ENCODE results near the gene SLAMF9.
"Not testable (repeated sequence)": the region's sequence is repeated elsewhere in the genome, so short reads cannot be mapped to it uniquely, and the experiment has no call there.

SLAMF9 gene

GRCh38 chr1:159920202-159920601 lies 33.8 kb downstream of the SLAMF9 start:
- no peak for DNase-seq

DNA sequence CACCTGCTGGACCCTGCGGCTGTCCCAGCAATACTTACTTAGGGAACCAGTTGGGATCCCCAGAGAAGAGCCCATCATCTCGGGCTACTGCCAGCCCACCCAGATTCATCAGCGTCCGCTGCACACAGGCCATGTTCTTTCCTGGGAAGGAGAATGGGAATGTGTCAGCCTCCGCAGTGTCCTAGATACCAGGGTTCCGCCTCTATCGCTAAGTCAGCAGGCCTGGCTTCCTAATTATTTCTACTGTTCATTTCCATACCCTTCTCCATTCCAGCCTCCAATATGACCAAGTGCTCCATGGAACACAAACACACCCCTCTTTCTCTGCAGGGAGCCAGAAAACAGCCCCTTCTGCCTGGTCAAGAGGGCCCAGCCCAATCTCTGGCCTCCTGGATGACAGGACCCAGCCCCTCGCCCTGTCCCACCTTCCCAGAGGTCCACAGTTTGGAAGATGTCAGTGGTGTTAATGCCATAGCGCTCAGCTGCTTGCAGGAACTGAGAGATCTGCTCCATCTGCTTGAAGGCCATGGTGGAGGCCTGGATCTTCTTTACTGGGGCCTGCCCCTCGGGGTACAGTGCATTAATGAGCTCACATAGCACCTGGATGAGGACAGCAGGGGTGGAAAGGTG lies 34.7 kb downstream of the SLAMF9 start:
- no peak for DNase-seq

DNA sequence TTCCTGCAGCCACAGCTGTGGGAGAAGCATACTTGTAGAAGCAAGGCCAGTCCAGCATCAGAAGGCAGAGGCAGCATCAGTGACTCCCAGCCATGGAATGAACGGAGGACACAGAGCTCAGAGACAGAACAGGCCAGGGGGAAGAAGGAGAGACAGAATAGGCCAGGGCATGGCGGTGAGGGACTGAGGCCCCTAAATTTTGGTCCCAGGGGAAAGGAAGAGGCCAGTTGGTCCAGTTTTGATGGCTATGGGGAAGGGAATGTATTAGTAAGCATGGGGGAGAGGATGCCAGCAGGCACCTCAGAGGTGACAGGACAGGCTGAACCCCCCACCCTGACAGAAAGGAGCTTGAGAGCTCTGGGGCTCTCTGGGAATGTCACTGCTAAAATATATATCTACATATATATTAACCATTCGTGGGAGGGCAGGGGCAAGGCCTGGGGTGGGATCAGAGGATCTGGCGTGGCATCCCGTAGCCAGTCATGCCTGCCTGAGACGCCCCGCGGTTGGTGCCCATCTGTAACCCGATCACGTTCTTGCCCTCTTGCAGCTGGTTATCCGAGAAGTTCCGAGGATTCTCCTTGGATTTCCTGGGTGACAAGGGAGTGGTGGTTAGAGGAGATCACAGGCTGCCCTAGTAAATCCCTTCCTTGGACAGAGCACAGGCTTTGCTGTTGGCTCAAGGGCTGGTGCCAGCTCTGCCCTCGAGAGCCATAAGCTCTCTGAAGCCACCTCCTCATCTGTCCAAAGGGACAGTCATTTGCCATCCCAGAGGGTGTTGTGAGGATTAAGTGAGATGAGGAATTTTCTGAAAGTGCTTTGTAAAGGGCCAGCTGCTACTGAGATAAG lies 35.5 kb downstream of the SLAMF9 start:
- DNase-seq = no peak

- no peak for DNase-seq
Measured at GRCh38 chr1:159917533-159918351, 36.3 kb downstream of the SLAMF9 start.

GRCh38 chr1:159916242-159917051 lies 37.6 kb downstream of the SLAMF9 start:
- DNase-seq = peak in 1 of 2 experiments; percentile 31

DNA sequence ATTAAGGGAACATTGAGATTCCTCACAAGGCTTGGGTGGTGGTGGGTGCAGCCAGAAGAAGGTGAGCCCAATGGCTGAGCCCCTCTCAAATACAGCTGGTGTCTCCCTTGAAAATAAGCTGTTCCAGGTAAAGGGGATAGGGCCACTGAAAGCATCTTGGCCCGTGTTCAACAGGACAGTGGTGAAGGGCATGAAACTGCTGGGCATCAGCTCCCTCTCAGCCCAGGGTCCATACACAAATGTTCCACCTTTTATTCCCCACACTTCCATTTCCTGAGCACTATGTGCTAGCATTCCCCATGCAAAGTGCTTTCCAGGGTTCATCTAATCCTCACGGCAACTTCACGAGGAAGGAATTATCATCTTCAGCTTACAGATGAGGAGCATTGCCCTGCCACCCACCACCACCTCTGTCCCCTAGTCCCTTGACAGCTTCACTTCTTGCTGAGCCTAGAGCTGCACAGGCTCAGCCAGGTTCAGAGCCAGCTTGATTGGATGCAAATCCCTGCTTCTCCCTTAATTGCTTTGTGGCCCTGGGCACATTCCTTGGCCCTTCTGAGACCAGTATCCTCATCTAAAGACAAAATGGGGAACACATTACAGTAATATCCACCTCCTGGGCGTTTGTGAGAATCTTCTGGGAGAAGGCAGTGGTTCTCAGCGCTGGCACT lies 38.3 kb downstream of the SLAMF9 start:
- DNase-seq = no peak

- no peak for DNase-seq
Measured at GRCh38 chr1:159914252-159915018, 39.6 kb downstream of the SLAMF9 start.

GRCh38 chr1:159913451-159914192 lies 40.4 kb downstream of the SLAMF9 start:
- DNase-seq = no peak

DNA sequence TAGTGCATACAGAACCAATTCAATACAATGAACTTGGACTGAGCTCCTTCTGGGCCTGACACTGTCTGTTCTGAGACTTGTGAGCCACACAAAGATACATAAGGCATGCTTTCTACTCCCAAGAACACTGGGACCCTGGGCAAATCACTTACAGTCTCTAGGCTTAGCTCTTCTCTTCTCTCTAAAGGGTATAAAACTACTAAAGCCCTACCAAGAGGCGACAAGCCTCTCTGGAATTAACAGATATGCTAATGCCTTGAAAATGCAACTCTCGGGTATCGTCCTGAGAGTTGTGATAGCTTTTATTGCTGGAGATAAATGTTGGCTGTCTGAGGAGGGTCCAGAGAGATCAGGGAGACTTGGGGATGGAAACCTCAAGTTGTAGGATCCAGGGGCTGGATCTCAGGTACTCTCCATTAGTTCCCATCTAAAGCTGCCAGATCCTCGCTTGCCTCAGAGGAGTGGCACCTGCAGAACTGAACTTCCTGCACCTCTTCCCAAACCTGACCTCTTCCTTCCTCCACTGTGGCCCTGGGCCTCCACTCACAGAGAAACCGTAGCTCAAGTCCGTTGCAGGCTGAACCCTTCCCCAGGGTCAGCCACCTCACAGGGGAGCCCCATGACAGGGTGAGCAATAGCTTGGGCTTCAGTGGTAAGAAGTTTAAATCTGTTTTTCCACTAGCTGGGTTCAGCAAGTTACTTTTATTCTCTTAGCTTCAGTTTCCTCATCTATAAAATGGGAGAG lies 42.5 kb downstream of the SLAMF9 start:
- no peak for DNase-seq

DNA sequence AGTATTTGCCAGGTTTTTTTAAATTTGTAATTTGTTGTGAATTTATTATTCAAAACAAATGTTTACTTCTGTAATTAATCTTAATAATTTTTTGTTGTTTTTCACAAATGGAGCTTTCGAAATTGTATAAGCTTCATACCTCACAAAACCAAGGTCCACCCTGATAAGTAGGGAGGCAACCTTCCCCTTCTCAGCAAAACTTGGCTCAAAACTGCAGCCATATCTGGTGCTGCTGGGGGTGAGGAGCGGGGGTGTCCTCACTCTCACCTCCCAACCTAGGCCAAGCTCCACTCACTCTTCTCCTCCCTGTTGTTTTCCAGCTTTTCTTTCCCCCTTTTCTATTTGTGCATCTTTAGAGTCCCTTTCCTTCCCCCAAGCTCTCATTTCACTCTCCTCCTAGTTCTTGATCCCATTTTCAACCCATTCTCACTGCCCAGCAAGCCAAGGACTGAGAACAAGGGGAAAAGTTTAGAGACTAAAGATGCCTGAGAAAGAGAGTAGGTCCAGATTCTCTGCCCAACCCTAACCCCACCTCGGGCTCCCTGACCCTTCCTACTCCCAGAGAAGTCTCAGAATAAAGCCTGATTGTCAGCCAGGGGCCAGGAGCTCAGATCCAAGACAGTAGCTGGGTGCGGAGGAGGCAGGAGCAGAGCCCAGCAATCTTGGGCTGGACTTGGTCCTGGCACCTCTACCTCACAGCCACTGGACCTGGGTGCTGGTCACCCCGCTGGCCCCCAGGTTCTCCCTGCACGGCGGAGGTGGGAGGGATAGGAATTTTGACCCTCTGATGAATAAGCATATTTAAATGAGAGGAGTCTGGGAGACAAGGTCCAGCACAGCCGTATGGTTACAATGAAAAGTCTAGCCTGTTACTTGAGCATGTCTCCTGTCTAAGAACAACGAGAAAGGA lies 45.8 kb downstream of the SLAMF9 start:
- no peak for DNase-seq

DNA sequence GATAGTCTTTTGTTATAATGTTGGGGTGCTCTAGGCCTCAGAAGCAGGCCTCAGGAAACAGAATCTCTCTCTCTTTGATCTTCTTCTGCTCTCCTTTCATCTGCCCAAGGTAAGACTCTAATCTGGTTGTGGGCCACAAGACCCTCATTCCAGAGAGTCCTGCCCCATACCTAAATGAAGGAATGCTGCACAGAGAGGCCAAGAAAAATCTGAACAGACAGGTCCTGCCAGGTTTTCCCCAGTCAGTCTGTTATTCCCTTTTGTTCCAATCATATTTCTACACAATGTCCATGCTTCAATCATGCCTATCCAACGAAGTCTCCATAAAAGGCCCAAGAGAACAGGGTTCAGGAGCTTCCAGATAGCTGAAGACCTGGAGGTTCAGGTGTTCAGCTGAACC lies 47.1 kb downstream of the SLAMF9 start:
- no peak for DNase-seq

GRCh38 chr1:159904036-159904435 lies 50.0 kb downstream of the SLAMF9 start:
- not testable (repeated sequence) for DNase-seq

DNA sequence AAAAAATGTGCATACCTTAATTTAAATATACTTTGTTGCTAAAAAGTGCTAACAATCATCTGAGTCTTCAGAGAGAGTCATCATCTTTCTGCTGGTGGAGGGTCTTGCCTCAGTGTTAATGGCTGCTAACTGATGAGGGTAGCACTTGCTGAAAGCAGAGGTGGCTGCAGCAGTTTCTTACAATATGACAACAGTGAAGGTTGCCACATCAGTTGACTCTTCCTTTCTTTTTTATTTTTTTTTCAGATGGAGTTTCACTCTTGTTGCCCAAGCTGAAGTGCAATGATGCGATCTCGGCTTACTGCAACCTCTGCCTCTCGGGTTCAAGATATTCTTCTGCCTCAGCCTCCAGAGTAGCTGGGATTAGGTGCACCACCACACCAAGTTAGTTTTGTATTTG lies 51.5 kb downstream of the SLAMF9 start:
- no peak for DNase-seq

Measured in NCI-H187 (cell line).